Measurements from ENCODE around the gene PNPLA2.

Gene PNPLA2

GRCh38 chr11:819129-819931 lies 616 bp downstream of the PNPLA2 start:
- H3K27me3 ChIP-seq (ENCODE audit: control insufficient read depth, insufficient read depth, low read length) = no peaks in the 10 kb centered on the region
- no peaks in the 10 kb centered on the region for H3K9me3 ChIP-seq (ENCODE audit: control insufficient read depth, low read length)
- peak overlapping the region; percentile 81 for H3K4me2 ChIP-seq (ENCODE audit: low read length)
- no peak for TF ChIP-seq CTCF (IDR thresholded peaks at IDR 0.05)
- peaks cover 5% of the 10 kb centered on the region for H3K4me1 ChIP-seq
- H3K36me3 ChIP-seq (ENCODE audit: control insufficient read depth, insufficient read depth, low read length) = no peaks in the 10 kb centered on the region
- H3K4me3 ChIP-seq (ENCODE audit: low read depth, low read length) = peak overlapping the region; percentile 79
- peak overlapping the region; percentile 86 for H2AFZ ChIP-seq
- H3K27ac ChIP-seq = peak overlapping the region; percentile 75
- H3K79me2 ChIP-seq = peaks cover 2% of the 10 kb centered on the region
- no peak overlapping the region for H3K9ac ChIP-seq

GRCh38 chr11:819943-820649 lies 1.4 kb downstream of the PNPLA2 start:
- Histone ChIP-seq H3K9ac (no peak overlapping the region), H2AFZ (peak overlapping the region; percentile 51), H3K9me3 (ENCODE audit: control insufficient read depth, low read length) (no peaks in the 10 kb centered on the region), H3K27me3 (ENCODE audit: control insufficient read depth, insufficient read depth, low read length) (no peaks in the 10 kb centered on the region), H3K36me3 (ENCODE audit: control insufficient read depth, insufficient read depth, low read length) (no peaks in the 10 kb centered on the region), H3K4me1 (peaks cover 5% of the 10 kb centered on the region), H3K4me2 (ENCODE audit: low read length) (peak overlapping the region; percentile 81), H3K4me3 (ENCODE audit: low read depth, low read length) (peak overlapping the region; percentile 79), H3K27ac (peak overlapping the region; percentile 75), H3K79me2 (peaks cover 2% of the 10 kb centered on the region)
- TF ChIP-seq CTCF (IDR thresholded peaks at IDR 0.05) = no peak

- H2AFZ ChIP-seq = no peak overlapping the region
- TF ChIP-seq CTCF (IDR thresholded peaks at IDR 0.05) = no peak
- no peak overlapping the region for H3K9ac ChIP-seq
- H3K27me3 ChIP-seq (ENCODE audit: control insufficient read depth, insufficient read depth, low read length) = no peaks in the 10 kb centered on the region
- H3K36me3 ChIP-seq (ENCODE audit: control insufficient read depth, insufficient read depth, low read length) = no peaks in the 10 kb centered on the region
- H3K4me3 ChIP-seq (ENCODE audit: low read depth, low read length) = peak overlapping the region; percentile 79
- peak overlapping the region; percentile 81 for H3K4me2 ChIP-seq (ENCODE audit: low read length)
- H3K4me1 ChIP-seq = peaks cover 5% of the 10 kb centered on the region
- H3K79me2 ChIP-seq = peaks cover 2% of the 10 kb centered on the region
- no peak overlapping the region for H3K27ac ChIP-seq
- no peaks in the 10 kb centered on the region for H3K9me3 ChIP-seq (ENCODE audit: control insufficient read depth, low read length)
These were observed 2.2 kb downstream of the PNPLA2 start for GRCh38 chr11:820655-821511.

- Histone ChIP-seq H3K4me1 (peaks cover 5% of the 10 kb centered on the region), H3K79me2 (peaks cover 2% of the 10 kb centered on the region), H3K27ac (no peak overlapping the region), H3K4me3 (ENCODE audit: low read depth, low read length) (no peak overlapping the region), H3K4me2 (ENCODE audit: low read length) (no peak overlapping the region), H3K27me3 (ENCODE audit: control insufficient read depth, insufficient read depth, low read length) (no peaks in the 10 kb centered on the region), H3K36me3 (ENCODE audit: control insufficient read depth, insufficient read depth, low read length) (no peaks in the 10 kb centered on the region), H3K9me3 (ENCODE audit: control insufficient read depth, low read length) (no peaks in the 10 kb centered on the region), H3K9ac (no peak overlapping the region), H2AFZ (no peak overlapping the region)
- TF ChIP-seq CTCF (IDR thresholded peaks at IDR 0.05) = no peak
These were observed 3.0 kb downstream of the PNPLA2 start for GRCh38 chr11:821512-822371.
